GM18868 (cell line): ENCODE measurements around the gene GMPS.

ENCODE experiments used
- ATAC-seq: cut with Tn5 transposase; IDR thresholded peaks from one replicate; pipeline ENCODE4 v1.9.1; 2021; ENCODE audit warnings: mild to moderate bottlenecking, moderate library complexity; ENCODE audit not compliant: unreplicated experiment

GMPS gene

GRCh38 chr3:155989536-155989935 is 119.1 kb downstream of the GMPS start:
- no peak for ATAC-seq

- no peak for ATAC-seq
These were observed 120.8 kb downstream of the GMPS start for GRCh38 chr3:155991212-155991611.

- no peak for ATAC-seq
These were observed 121.4 kb downstream of the GMPS start for GRCh38 chr3:155991847-155992246.
